SK-N-SH (cell line): Measurements from ENCODE around the gene AFM.

Experiments
- ELF1 ChIP-seq: IDR thresholded peaks from 2 replicates; pipeline ENCODE4 v1.4.0; 2012
- JUND ChIP-seq: IDR thresholded peaks from 2 replicates; pipeline ENCODE4 v1.4.0; 2012
- POLR2AphosphoS5 ChIP-seq: IDR thresholded peaks from 2 replicates; pipeline ENCODE4 v1.6.1; 2012; ENCODE audit warnings: low read depth, low read length
- RAD21 ChIP-seq: IDR thresholded peaks from 2 replicates; pipeline ENCODE4 v1.6.1; 2012; ENCODE audit warnings: mild to moderate bottlenecking, low read length
- RFX5 ChIP-seq: IDR thresholded peaks from 2 replicates; pipeline ENCODE4 v1.6.1; 2012; ENCODE audit warnings: mild to moderate bottlenecking, improper control_type of control experiment, low read length
- TAF1 ChIP-seq: IDR thresholded peaks from 2 replicates; pipeline ENCODE4 v1.6.1; 2012; ENCODE audit warnings: low read depth, mild to moderate bottlenecking, low read length, moderate library complexity, borderline replicate concordance
- TEAD4 ChIP-seq: IDR thresholded peaks from 2 replicates; pipeline ENCODE4 v1.4.0; 2012; ENCODE audit warnings: mild to moderate bottlenecking, borderline replicate concordance; ENCODE audit not compliant: insufficient read depth
- YY1 ChIP-seq: IDR thresholded peaks from 2 replicates; pipeline ENCODE4 v1.4.0; 2012; ENCODE audit warnings: low read depth, mild to moderate bottlenecking
- TF ChIP-seq, protein P1 (sequence below): fragments of 200-600 bp; sonication (generic); IDR thresholded peaks from 2 replicates; pipeline ENCODE4 v1.6.1; 2017; ENCODE audit warnings: antibody characterized with exemption, mild to moderate bottlenecking, moderate library complexity
- TF ChIP-seq, protein P2 (sequence below): IDR thresholded peaks from 2 replicates; pipeline ENCODE4 v1.6.1; 2012; ENCODE audit warnings: mild to moderate bottlenecking, low read depth, low read length, moderate library complexity
- TF ChIP-seq, protein P3 (sequence below): IDR thresholded peaks from 2 replicates; pipeline ENCODE4 v1.4.0; 2012; ENCODE audit warnings: low read depth

DNA sequence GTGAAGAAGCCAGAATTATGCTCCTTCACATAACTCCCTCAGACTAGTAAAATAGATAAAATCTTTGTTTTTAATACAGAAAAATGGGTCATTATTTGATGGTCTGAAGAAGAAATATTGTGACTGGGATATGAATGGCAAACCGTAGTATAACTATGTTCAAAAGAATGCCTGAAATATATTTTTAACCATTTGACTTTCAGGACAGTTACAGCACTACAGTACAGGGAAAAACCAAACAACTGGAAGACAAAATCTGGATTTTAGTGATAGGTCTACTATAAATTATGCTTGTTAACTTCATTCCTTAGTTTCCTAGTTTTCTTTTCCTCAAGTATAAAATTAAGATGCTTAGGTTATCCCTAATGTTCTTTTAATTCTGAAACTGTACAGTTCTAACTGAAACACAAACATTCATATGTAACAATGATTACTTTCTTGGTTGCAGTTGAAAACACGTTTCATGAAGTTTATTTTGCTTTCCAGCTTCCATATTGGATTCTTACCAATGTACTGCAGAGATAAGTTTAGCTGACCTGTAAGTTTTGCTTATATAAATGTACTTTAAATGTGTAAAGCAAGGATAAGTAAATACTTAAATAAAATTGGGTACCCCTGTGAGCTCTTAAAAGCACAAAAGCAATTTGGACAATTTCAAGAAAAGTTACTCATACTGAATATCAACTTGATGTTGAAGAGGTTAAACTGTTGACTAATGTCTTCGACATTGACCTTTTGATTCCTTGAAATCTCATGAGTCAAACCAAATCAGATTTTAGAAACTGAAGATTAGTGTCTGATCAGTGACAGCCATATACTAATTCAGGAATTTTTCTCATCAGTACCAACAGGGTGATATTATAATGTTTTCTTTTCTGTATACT, 44.6 kb upstream of the AFM start:
- TF ChIP-seq POLR2AphosphoS5 (no peak), RFX5 (no peak), RAD21 (no peak), TAF1 (no peak), JUND (no peak), YY1 (no peak), TEAD4 (no peak), ELF1 (no peak)
- TF ChIP-seq, protein P1, sequence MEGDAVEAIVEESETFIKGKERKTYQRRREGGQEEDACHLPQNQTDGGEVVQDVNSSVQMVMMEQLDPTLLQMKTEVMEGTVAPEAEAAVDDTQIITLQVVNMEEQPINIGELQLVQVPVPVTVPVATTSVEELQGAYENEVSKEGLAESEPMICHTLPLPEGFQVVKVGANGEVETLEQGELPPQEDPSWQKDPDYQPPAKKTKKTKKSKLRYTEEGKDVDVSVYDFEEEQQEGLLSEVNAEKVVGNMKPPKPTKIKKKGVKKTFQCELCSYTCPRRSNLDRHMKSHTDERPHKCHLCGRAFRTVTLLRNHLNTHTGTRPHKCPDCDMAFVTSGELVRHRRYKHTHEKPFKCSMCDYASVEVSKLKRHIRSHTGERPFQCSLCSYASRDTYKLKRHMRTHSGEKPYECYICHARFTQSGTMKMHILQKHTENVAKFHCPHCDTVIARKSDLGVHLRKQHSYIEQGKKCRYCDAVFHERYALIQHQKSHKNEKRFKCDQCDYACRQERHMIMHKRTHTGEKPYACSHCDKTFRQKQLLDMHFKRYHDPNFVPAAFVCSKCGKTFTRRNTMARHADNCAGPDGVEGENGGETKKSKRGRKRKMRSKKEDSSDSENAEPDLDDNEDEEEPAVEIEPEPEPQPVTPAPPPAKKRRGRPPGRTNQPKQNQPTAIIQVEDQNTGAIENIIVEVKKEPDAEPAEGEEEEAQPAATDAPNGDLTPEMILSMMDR, result no peak
- TF ChIP-seq, protein P2, sequence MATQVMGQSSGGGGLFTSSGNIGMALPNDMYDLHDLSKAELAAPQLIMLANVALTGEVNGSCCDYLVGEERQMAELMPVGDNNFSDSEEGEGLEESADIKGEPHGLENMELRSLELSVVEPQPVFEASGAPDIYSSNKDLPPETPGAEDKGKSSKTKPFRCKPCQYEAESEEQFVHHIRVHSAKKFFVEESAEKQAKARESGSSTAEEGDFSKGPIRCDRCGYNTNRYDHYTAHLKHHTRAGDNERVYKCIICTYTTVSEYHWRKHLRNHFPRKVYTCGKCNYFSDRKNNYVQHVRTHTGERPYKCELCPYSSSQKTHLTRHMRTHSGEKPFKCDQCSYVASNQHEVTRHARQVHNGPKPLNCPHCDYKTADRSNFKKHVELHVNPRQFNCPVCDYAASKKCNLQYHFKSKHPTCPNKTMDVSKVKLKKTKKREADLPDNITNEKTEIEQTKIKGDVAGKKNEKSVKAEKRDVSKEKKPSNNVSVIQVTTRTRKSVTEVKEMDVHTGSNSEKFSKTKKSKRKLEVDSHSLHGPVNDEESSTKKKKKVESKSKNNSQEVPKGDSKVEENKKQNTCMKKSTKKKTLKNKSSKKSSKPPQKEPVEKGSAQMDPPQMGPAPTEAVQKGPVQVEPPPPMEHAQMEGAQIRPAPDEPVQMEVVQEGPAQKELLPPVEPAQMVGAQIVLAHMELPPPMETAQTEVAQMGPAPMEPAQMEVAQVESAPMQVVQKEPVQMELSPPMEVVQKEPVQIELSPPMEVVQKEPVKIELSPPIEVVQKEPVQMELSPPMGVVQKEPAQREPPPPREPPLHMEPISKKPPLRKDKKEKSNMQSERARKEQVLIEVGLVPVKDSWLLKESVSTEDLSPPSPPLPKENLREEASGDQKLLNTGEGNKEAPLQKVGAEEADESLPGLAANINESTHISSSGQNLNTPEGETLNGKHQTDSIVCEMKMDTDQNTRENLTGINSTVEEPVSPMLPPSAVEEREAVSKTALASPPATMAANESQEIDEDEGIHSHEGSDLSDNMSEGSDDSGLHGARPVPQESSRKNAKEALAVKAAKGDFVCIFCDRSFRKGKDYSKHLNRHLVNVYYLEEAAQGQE, result no peak
- TF ChIP-seq, protein P3, sequence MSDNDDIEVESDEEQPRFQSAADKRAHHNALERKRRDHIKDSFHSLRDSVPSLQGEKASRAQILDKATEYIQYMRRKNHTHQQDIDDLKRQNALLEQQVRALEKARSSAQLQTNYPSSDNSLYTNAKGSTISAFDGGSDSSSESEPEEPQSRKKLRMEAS, result no peak
